DND-41 (cell line): ENCODE measurements around the gene GBA2.

Source experiments
- ATAC-seq: fragments of 200-7000 bp; cut with Tn5 transposase; 3 replicates; pipeline ENCODE4 v1.9.1; 2021; ENCODE audit warnings: low read depth; ENCODE audit not compliant: insufficient read depth
- DNase-seq: peaks from one replicate; pipeline ENCODE4 v3.0.0-alpha.2; 2020
- H2AFZ ChIP-seq: 2 replicates; pipeline ENCODE4 v1.6.0; 2012; ENCODE audit warnings: low read depth, low read length
- H3K27ac ChIP-seq: 2 replicates; pipeline ENCODE4 v1.5.1; 2012; ENCODE audit warnings: low read length, inconsistent platforms
- H3K27me3 ChIP-seq: fragments of 200-600 bp; sonication (generic); 2 replicates; pipeline ENCODE4 v1.6.0; 2012; ENCODE audit warnings: low read length, mild to moderate bottlenecking, inconsistent platforms; ENCODE audit not compliant: insufficient read depth, poor library complexity
- H3K36me3 ChIP-seq: 2 replicates; pipeline ENCODE4 v1.5.1; 2012; ENCODE audit warnings: low read length, inconsistent platforms; ENCODE audit not compliant: insufficient read depth
- H3K4me1 ChIP-seq: 2 replicates; pipeline ENCODE4 v1.5.1; 2012; ENCODE audit warnings: mild to moderate bottlenecking, low read length; ENCODE audit not compliant: insufficient read depth
- H3K4me2 ChIP-seq: 2 replicates; pipeline ENCODE4 v1.6.0; 2012; ENCODE audit warnings: mild to moderate bottlenecking, moderate library complexity, low read length, inconsistent platforms; ENCODE audit not compliant: insufficient read depth
- H3K4me3 ChIP-seq, 2 experiments: fragments of 200-600 bp in 1 of 2; shearing (Covaris generic) in 1 of 2; 2 replicates each; pipeline ENCODE4 v1.5.1; 2012 to 2016; ENCODE audit warnings: inconsistent platforms in 2 of 2, low read length in 2 of 2, mild to moderate bottlenecking in 2 of 2, low read depth in 1 of 2, moderate library complexity in 1 of 2
- H3K79me2 ChIP-seq: 2 replicates; pipeline ENCODE4 v1.6.0; 2012; ENCODE audit warnings: low read length, inconsistent platforms; ENCODE audit not compliant: insufficient read depth
- H3K9ac ChIP-seq: 2 replicates; pipeline ENCODE4 v1.6.0; 2012; ENCODE audit warnings: low read depth, mild to moderate bottlenecking, inconsistent platforms, low read length, moderate library complexity
- H3K9me3 ChIP-seq: 2 replicates; pipeline ENCODE4 v1.5.1; 2012; ENCODE audit warnings: low read length, moderate library complexity, mild to moderate bottlenecking, inconsistent platforms; ENCODE audit not compliant: insufficient read depth, severe bottlenecking
- H4K20me1 ChIP-seq: 2 replicates; pipeline ENCODE4 v1.6.0; 2012; ENCODE audit warnings: low read length; ENCODE audit not compliant: insufficient read depth
- EZH2 ChIP-seq: IDR thresholded peaks from 3 replicates; pipeline ENCODE4 v1.6.1; 2012; ENCODE audit warnings: borderline replicate concordance, low read depth, mild to moderate bottlenecking, moderate library complexity, low read length, inconsistent platforms; ENCODE audit not compliant: severe bottlenecking
- TF ChIP-seq, protein P1 (sequence below): IDR thresholded peaks from 2 replicates; pipeline ENCODE4 v1.5.1; 2012; ENCODE audit warnings: borderline replicate concordance, low read length, moderate library complexity, mild to moderate bottlenecking; ENCODE audit not compliant: poor library complexity, severe bottlenecking; ENCODE audit errors: extremely low read depth

The GBA2 gene

DNA sequence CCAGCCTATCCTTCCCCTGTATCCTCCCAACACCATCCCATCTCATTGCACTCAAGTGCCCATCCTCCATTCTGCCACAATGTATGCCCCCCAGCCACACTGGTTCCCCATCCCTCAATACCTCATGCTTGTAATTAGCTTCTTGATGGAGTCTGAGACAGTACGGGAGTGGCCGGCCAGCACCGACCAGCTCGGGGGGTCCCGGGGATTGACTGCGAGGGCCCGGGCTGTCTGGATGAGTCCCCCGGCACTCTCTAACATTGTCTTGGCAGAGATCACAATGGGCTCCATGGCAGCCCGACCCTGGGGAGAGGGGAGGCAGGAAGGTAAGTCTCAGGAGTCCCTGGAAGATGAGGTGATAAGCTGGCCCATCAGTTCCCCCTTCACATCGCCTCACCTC lies 42.1 kb downstream of the GBA2 start:
- Histone ChIP-seq H3K79me2 (no peaks in the 10 kb centered on the region), H3K4me1 (no peaks in the 10 kb centered on the region), H3K9ac (no peak overlapping the region), H3K4me3 (no peak overlapping the region), H3K27me3 (no peaks in the 10 kb centered on the region), H3K4me2 (no peak overlapping the region), H2AFZ (no peak overlapping the region), H3K9me3 (no peaks in the 10 kb centered on the region), H3K27ac (no peak overlapping the region), H4K20me1 (0 out of 2 replicates have a peak, but pooled peaks cover 4% of the 10 kb centered on the region), H3K36me3 (peaks cover 86% of the 10 kb centered on the region)
- TF ChIP-seq, protein P1, sequence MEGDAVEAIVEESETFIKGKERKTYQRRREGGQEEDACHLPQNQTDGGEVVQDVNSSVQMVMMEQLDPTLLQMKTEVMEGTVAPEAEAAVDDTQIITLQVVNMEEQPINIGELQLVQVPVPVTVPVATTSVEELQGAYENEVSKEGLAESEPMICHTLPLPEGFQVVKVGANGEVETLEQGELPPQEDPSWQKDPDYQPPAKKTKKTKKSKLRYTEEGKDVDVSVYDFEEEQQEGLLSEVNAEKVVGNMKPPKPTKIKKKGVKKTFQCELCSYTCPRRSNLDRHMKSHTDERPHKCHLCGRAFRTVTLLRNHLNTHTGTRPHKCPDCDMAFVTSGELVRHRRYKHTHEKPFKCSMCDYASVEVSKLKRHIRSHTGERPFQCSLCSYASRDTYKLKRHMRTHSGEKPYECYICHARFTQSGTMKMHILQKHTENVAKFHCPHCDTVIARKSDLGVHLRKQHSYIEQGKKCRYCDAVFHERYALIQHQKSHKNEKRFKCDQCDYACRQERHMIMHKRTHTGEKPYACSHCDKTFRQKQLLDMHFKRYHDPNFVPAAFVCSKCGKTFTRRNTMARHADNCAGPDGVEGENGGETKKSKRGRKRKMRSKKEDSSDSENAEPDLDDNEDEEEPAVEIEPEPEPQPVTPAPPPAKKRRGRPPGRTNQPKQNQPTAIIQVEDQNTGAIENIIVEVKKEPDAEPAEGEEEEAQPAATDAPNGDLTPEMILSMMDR: no peak
- TF ChIP-seq EZH2: no peak
- ATAC-seq (no peak), DNase-seq (no peak)

DNA sequence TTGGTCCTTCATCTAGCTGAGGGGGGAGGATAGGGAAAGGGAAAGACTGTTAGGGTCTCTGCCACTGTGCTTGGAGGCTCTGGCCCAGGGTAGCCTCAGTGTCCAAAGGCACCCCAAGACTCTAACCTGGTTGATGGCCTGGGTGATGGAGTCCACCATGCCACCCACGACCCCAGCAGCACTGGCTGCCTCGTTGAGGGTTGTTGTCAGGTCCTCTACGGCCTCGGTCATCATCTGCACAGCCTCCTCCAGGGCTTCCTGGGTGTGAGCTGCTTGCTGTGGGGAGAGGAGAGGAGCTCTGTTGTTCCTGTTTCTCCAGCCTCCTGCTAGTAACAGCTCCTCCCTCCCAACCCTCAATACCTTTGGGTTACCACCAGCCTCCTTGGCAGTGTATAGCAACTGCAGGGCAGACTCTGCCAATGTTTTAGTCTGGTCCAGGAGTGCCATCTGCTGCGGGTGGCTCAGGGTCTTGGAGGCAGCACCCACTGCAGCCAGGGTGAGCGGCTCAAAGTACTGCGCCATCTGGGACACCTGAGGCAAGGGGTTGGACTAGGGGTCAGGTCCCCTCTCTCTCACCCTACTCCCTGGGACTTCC lies 43.1 kb downstream of the GBA2 start:
- DNase-seq: no peak
- no peaks in the 10 kb centered on the region for H3K79me2 ChIP-seq
- no peak overlapping the region for H3K27ac ChIP-seq
- H4K20me1 ChIP-seq: no peaks in the 10 kb centered on the region
- H3K4me2 ChIP-seq: no peak overlapping the region
- H3K4me1 ChIP-seq: no peaks in the 10 kb centered on the region
- H3K4me3 ChIP-seq: no peak overlapping the region
- ATAC-seq: no peak
- H3K36me3 ChIP-seq: peaks cover 86% of the 10 kb centered on the region
- no peak for TF ChIP-seq EZH2
- TF ChIP-seq, protein P1: no peak
- no peak overlapping the region for H2AFZ ChIP-seq
- H3K9me3 ChIP-seq: no peaks in the 10 kb centered on the region
- H3K9ac ChIP-seq: no peak overlapping the region
- H3K27me3 ChIP-seq: no peaks in the 10 kb centered on the region

DNA sequence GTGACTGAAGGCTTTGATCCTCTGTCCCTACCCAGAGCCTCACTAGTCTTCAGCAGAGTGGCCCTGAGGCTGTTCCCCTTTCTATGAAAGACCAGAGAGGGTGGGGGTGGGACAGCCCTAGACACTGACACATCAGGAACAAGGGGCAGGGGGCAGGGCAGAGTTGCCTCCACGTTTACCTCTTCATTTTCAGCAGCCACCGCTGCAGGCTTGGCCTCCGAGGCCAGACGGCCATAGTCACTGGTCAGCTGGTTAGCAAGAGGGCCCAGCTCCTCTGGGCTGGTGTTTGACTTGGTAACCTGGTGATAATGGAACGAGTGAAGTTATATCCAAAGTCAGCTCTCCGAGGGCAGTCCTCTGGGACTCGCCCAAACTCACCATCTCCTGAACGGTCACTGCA lies 43.7 kb downstream of the GBA2 start:
- ATAC-seq (no peak), DNase-seq (no peak)
- no peaks in the 10 kb centered on the region for H3K4me1 ChIP-seq
- H3K4me2 ChIP-seq: no peak overlapping the region
- no peaks in the 10 kb centered on the region for H3K9me3 ChIP-seq
- H3K79me2 ChIP-seq: no peaks in the 10 kb centered on the region
- H3K9ac ChIP-seq: no peak overlapping the region
- H3K4me3 ChIP-seq: no peak overlapping the region
- H4K20me1 ChIP-seq: no peaks in the 10 kb centered on the region
- H3K27ac ChIP-seq: no peak overlapping the region
- TF ChIP-seq, protein P1: no peak
- no peak for TF ChIP-seq EZH2
- H3K27me3 ChIP-seq: no peaks in the 10 kb centered on the region
- peaks cover 86% of the 10 kb centered on the region for H3K36me3 ChIP-seq
- H2AFZ ChIP-seq: no peak overlapping the region
